ENCODE data around the gene IQSEC1. TPM values are rescaled to one million over a fixed set of nuclear protein-coding genes. Genes with fewer than 3 reads are reported as not detected.

IQSEC1 gene
- polyA plus RNA-seq, 1 donor (not counting 4 experiments of a cell fraction or from before 2014, with no cell fraction given), result 2.8 TPM

GRCh38 chr3:13111873-13112520 is 38.8 kb upstream of the IQSEC1 start:
- H4K20me1 ChIP-seq (ENCODE audit: control insufficient read depth, extremely low read depth, insufficient read depth, low read length), result no peaks in the 10 kb centered on the region
- no peak overlapping the region for H3K4me2 ChIP-seq (ENCODE audit: control insufficient read depth, extremely low read depth, insufficient read depth, low read depth, low read length)
- DNase-seq (ENCODE audit: low read depth, low spot score), result no peak
- H3K9me1 ChIP-seq (ENCODE audit: control insufficient read depth, extremely low read depth, insufficient read depth, low read length), result no peaks in the 10 kb centered on the region
- no peaks in the 10 kb centered on the region for H3K9me3 ChIP-seq (ENCODE audit: control insufficient read depth, low read depth, low read length)
- peaks cover 4% of the 10 kb centered on the region for H3K27me3 ChIP-seq (ENCODE audit: control insufficient read depth, extremely low read depth, insufficient read depth, low read length)
- dilution Hi-C loops (cut with MboI; ENCODE audit: extremely low pct_ligation_motif_present, low sequenced_read_pairs), result no loop called here
- H3K36me3 ChIP-seq (ENCODE audit: control insufficient read depth in 2 of 2, extremely low read depth in 1 of 2, insufficient read depth in 2 of 2, low read length in 2 of 2), result no peaks in the 10 kb centered on the region
- no peak overlapping the region for H3K4me3 ChIP-seq (ENCODE audit: control insufficient read depth in 2 of 3, extremely low read depth in 1 of 3, insufficient read depth in 2 of 3, low read depth in 1 of 3, low read length in 3 of 3)
- TF ChIP-seq EZH2 (IDR thresholded peaks at IDR 0.05; ENCODE audit: low read length) (no peak), CTCF (optimal IDR thresholded peaks at IDR 0.05 in 1 of 3, IDR thresholded peaks at IDR 0.05 in 1 of 3, conservative IDR thresholded peaks at IDR 0.05 in 1 of 3; ENCODE audit: extremely low read depth in 1 of 3, insufficient read depth in 2 of 3, low read length in 3 of 3) (no peak)
- no peaks in the 10 kb centered on the region for H3K79me2 ChIP-seq (ENCODE audit: control insufficient read depth, insufficient read depth, low read length)
- no peak for FAIRE-seq
- no peak overlapping the region for H3K9ac ChIP-seq (ENCODE audit: control insufficient read depth, extremely low read depth, insufficient read depth, low read length)
- no peak overlapping the region for H3K27ac ChIP-seq (ENCODE audit: control insufficient read depth, insufficient read depth, low read length)
- H2AFZ ChIP-seq (ENCODE audit: control insufficient read depth, low read length), result no peak overlapping the region
- no peaks in the 10 kb centered on the region for H3K4me1 ChIP-seq (ENCODE audit: control insufficient read depth, extremely low read depth, insufficient read depth, low read length)

GRCh38 chr3:13111173-13111872 is 38.1 kb upstream of the IQSEC1 start:
- H3K4me2 ChIP-seq (ENCODE audit: control insufficient read depth, extremely low read depth, insufficient read depth, low read depth, low read length), result no peak overlapping the region
- dilution Hi-C loops (cut with MboI; ENCODE audit: extremely low pct_ligation_motif_present, low sequenced_read_pairs), result no loop called here
- no peak overlapping the region for H3K4me3 ChIP-seq (ENCODE audit: control insufficient read depth in 2 of 3, extremely low read depth in 1 of 3, insufficient read depth in 2 of 3, low read depth in 1 of 3, low read length in 3 of 3)
- no peak for FAIRE-seq
- no peak overlapping the region for H3K27ac ChIP-seq (ENCODE audit: control insufficient read depth, insufficient read depth, low read length)
- no peaks in the 10 kb centered on the region for H3K36me3 ChIP-seq (ENCODE audit: control insufficient read depth in 2 of 2, extremely low read depth in 1 of 2, insufficient read depth in 2 of 2, low read length in 2 of 2)
- TF ChIP-seq CTCF (optimal IDR thresholded peaks at IDR 0.05 in 1 of 3, IDR thresholded peaks at IDR 0.05 in 1 of 3, conservative IDR thresholded peaks at IDR 0.05 in 1 of 3; ENCODE audit: extremely low read depth in 1 of 3, insufficient read depth in 2 of 3, low read length in 3 of 3) (no peak), EZH2 (IDR thresholded peaks at IDR 0.05; ENCODE audit: low read length) (no peak)
- no peaks in the 10 kb centered on the region for H3K9me3 ChIP-seq (ENCODE audit: control insufficient read depth, low read depth, low read length)
- no peak overlapping the region for H3K9ac ChIP-seq (ENCODE audit: control insufficient read depth, extremely low read depth, insufficient read depth, low read length)
- DNase-seq (ENCODE audit: low read depth, low spot score), result no peak
- H3K4me1 ChIP-seq (ENCODE audit: control insufficient read depth, extremely low read depth, insufficient read depth, low read length), result no peaks in the 10 kb centered on the region
- no peak overlapping the region for H2AFZ ChIP-seq (ENCODE audit: control insufficient read depth, low read length)
- H4K20me1 ChIP-seq (ENCODE audit: control insufficient read depth, extremely low read depth, insufficient read depth, low read length), result no peaks in the 10 kb centered on the region
- H3K79me2 ChIP-seq (ENCODE audit: control insufficient read depth, insufficient read depth, low read length), result no peaks in the 10 kb centered on the region
- H3K9me1 ChIP-seq (ENCODE audit: control insufficient read depth, extremely low read depth, insufficient read depth, low read length), result no peaks in the 10 kb centered on the region
- peaks cover under 1% of the 10 kb centered on the region for H3K27me3 ChIP-seq (ENCODE audit: control insufficient read depth, extremely low read depth, insufficient read depth, low read length)
